HTERT RPE-1 (cell line): ENCODE measurements around the gene SP5.
"Not testable (repeated sequence)": the region's sequence is repeated elsewhere in the genome, so short reads cannot be mapped to it uniquely, and the experiment has no call there.

Experiments
- in situ Hi-C: fragments of 300-500 bp; cut with MboI; formaldehyde crosslinking; loops from 4 replicates; pipeline ENCODE4 v1.14.3; 2020; ENCODE audit warnings: low sequenced_read_pairs

SP5 gene

GRCh38 chr2:170715062-170715931 is at the start of gene SP5:
TSS of gene SP5 (plus strand) at chr2:170715337. CDS start at chr2:170715513, 176 bp downstream.
- in situ Hi-C loops: no loop called here

GRCh38 chr2:170665743-170666142 is 49.4 kb upstream of the SP5 start:
- in situ Hi-C loops: no loop called here

DNA sequence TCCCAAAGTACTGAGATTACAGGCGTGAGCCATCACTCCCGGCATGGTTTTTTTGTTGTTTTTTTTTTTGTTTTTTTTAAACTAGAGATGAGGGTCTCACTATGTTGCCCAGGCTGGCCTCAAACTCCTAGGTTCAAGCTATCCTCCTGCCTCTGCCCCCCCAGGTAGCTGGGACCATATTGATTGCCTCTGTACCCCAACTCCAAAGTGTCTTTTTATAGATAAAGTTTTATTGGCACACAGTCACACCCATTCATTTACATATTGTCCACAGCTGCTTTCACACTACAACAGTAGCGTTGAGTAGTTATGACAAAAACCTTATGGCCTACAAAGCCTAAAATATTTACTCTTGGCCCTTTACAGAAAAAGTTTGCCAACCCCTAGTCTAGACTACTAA is 45.2 kb upstream of the SP5 start:
- in situ Hi-C loops: no loop called here

- in situ Hi-C loops: no loop called here
Measured at GRCh38 chr2:170670651-170671050, 44.5 kb upstream of the SP5 start.

DNA sequence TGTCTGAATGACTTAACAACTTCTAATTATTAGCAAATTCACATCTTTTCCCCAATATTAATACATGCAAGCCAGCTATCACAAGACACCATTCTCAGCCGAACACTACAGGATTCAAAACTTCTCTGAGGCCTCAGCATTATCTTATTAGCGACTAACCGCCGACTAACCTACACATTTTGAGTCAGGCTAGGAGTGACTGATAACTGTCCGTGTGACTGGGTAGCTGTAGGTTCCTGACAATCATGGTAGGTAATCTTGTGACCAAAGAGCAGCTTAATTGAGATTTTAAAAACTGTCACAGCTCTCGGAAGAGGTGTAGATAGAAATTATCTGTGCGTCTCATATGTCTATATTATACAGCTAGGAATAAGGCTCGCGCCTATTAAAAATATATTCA is 44.1 kb upstream of the SP5 start:
- in situ Hi-C loops: no loop called here

- in situ Hi-C loops: not testable (repeated sequence)
Measured at GRCh38 chr2:170674282-170674681, 40.9 kb upstream of the SP5 start.

GRCh38 chr2:170675701-170676100 is 39.4 kb upstream of the SP5 start:
- in situ Hi-C loops: no loop called here

- in situ Hi-C loops: no loop called here
Measured at GRCh38 chr2:170679607-170680079, 35.5 kb upstream of the SP5 start.

DNA sequence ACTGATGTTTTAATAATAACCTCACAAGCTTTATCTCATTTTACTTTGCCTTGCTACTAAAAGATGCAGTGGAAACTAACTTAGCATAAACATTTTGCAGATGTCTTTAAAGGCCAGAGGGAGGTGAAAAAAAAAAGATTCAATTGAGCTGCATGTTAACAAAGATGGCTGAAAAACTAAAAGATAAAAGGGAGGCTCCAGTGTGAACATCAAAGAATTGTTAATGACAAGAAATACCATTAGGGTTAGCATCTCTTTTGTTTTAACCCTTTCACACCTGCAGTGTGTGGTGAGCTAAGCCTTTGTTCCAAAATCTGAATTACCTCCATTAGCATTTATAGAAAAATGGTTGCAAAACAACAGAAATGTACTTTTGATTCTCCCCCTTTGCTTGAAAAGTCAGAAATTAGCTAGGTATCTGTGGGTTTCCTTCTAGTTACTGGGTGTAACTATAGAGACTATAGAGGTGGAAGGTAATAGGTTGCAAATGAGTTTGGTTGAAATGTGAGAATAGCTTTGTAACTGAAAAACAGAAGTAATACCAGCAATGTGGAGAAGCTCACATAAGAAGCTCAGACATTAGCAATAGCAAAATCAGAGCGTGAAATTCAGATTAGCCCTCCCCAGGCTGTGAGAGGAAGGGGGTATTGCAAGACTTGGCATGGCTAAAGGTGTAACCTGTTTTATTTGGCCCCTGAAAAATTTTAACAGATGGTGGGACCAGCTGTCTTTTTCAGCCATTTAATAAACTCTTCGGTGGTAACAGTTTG is 34.8 kb upstream of the SP5 start:
- in situ Hi-C loops: no loop called here

DNA sequence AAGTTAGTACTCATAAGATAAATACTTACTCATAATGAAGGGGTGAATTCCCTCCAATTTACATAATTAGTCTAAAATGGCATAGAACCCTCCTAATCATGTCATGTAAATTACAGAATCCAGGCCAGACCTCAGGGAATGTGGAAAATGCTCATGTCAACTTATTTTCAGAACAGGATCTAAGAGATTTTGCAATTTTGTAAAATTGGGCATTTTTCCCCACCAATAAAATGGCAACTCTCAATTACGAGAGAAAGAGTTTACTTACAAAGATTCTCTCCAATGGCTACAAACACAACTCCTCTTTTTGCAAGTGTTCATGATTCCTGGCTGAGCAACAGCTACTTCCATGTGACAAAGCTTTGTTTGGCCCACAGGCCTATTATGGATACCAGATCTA is 33.8 kb upstream of the SP5 start:
- in situ Hi-C loops: no loop called here

DNA sequence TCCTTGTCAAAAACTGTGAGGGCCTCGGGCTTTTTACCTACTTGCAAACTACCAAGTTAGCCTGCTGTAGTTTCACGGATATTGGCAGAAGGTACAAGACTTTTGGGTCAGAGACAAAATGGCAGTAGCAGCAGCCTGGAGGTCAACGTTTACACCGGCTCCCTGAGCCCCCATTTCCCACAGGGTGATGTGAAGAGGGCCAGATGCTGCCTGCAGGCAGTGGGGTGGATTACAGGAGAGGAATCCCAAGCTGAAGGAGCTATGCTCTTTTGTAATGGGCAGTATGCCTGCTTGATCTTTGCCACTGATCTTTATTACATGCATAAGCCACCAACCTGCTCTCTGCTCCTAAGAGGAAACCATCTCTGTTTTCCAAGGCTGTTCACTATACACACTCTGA is 29.5 kb upstream of the SP5 start:
- in situ Hi-C loops: no loop called here

- in situ Hi-C loops: no loop called here
Measured at GRCh38 chr2:170689481-170689880, 25.7 kb upstream of the SP5 start.

GRCh38 chr2:170690640-170691039 is 24.5 kb upstream of the SP5 start:
- in situ Hi-C loops: no loop called here

GRCh38 chr2:170694316-170694715 is 20.8 kb upstream of the SP5 start:
- in situ Hi-C loops: no loop called here

DNA sequence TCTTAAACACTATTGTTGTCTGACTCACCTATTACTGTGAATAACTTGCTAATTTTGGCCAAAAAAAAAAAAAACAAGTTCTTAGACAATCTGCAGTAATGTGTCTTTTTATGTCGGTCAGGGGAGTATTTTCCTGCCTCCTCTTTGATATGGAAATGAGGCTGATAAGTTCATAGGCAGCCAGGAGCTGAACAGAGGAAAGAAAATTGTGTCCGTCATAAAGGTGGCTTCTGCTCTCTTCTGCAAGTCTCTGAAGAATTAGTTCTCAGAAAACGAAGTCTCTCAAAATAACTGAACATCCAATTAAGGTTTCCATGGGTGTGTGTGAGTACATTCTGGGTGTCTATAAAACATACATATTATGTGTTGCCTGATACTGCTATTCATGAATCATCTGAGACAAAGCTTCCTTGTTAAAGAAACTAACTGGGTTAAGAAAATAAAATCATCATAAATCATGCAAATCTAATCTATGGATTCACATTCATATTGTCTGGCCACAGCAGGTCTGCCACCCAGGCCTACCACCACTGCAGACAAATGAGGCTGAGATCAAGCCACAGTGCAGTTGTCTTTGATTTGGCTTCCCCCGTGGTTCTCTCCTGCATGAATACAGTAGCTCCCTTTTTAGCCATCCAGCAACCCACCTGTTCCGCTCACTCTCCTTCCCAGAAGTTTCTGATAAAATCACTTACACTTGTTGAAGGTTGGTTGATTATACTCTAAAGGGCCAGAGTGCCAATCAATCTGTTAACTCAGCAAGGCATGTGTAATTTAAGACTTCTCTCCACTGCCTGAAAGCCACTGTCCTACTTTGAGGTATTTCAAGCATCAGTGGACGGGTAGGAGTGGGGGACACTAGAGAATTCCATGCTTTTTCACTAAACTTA is 19.4 kb upstream of the SP5 start:
- in situ Hi-C loops: no loop called here

DNA sequence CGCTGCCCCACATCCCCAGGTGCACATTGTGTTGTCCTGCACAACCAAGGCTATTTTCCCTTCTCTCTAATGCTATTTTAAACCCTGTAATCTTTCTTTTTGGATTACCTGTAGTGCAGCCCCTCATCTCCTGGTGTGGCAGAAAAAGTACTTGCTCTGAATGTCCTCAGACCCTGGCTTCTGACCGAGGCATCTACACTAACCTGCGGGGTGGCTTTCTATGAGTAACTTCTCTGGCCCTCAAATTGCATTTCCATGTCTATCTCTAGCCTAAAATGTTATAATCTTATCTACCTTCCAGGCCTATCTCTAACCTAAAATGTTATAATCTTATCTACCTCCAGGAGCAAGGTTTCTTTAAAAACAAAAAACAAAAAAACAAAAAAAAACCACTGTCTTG is 18.2 kb upstream of the SP5 start:
- in situ Hi-C loops: no loop called here

- in situ Hi-C loops: no loop called here
Measured at GRCh38 chr2:170701011-170701410, 14.1 kb upstream of the SP5 start.

DNA sequence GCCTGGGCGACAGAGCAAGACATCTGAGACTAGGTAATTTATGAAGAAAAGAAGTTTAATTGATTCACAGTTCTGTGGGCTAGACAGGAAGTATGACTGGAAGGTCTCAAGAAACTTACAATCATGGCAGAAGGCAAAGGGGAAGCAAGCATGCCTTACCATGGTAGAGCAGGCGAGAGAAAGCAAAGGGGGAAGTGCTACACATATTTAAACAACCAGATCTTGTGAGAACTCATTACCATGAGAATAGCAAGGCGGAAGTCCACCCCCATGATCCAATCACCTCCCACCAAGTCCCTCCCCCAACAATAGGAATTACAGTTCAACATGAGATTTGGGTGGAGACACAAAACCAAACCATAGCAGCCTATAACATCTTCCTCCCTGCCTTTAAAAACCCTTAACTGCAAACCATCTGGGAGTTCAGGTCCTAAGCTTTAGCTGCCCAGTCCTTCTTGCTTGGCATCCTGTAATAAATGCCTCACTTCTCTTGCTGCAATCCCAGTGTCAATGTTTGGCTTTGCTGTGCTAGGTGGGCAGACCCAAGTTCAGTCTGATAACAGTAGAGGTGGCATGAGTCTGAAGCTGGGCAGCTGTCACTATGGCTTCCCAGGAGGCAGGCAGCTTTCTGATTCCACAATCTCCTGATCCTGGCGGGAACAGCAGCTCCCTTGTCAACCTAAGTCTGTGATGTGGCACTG is 11.2 kb upstream of the SP5 start:
- in situ Hi-C loops: no loop called here

GRCh38 chr2:170707821-170708795 is 7.0 kb upstream of the SP5 start:
- in situ Hi-C loops: no loop called here
